NCI-H2081 treated with DMSO at 0.1 percent for 48 hours (cell line): ENCODE measurements around the gene TMCC1.
"Not testable (repeated sequence)": the region's sequence is repeated elsewhere in the genome, so short reads cannot be mapped to it uniquely, and the experiment has no call there.

Source experiments
- DNase-seq: peaks from one replicate; lab custom pipeline; 2025; lab: John Stamatoyannopoulos, UW

The TMCC1 gene

GRCh38 chr3:129892857-129893580 is 492 bp downstream of the TMCC1 start:
- DNase-seq = no peak

- no peak for DNase-seq
Measured at GRCh38 chr3:129892486-129892856, 1.0 kb downstream of the TMCC1 start.

DNA sequence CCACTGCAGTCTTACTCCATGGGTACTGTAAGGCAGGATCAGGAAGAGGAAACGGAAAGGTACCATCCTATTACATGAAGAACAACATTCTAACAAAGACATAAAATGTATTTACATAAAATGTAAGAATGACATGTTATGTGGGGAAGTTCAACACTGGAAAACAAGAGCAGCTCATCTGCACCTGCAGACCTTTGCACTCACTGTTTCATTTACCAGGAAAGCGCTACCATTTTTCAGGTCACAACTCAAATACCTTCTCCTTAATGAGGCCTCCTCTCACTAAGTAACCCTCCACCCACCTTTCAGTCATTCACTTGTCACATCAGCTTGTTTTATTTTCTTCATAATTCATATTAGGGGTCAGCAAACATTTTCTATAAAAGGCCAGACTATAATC is 2.6 kb downstream of the TMCC1 start:
- no peak for DNase-seq

DNA sequence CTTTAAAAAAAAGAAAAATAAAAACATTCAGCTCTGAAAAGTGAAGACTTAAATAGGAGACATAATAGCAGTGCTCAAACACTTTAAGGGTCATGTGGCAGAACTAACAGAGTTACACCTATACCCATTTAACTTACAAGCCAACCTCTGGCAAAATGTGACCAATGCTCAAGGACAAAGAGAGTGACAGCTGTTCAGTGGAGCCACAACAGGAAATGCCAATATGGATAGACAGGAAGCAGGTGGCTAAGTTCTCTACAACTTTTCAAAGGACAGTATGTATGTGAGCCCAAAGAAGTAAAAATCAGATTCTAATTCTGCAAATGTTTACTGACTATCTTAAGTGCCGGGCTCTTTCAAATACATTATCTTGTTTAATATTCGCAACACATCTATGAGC is 3.4 kb downstream of the TMCC1 start:
- no peak for DNase-seq

DNA sequence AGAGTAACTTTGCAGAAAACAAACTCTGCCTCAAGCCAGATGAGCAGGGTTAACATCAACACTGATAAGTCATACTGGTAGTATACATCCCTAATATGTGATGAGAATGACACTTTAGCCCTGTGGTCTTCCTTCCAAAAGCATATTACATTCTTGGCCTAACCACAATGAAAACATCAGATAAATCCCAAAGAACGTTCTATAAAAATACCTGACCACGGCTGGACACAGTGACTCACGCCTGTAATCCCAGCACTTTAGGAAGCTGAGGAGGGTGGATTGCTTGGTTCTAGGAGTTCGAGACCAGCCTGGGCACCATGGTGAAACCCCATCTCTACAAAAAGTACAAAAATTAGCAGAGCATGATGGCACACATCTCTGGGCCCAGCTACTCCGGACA is 4.7 kb downstream of the TMCC1 start:
- no peak for DNase-seq

- DNase-seq = no peak
Measured at GRCh38 chr3:129881261-129881660, 12.2 kb downstream of the TMCC1 start.

GRCh38 chr3:129878355-129878754 is 15.2 kb downstream of the TMCC1 start:
- no peak for DNase-seq

GRCh38 chr3:129874479-129874878 is 19.0 kb downstream of the TMCC1 start:
- not testable (repeated sequence) for DNase-seq

GRCh38 chr3:129868912-129869311 is 24.6 kb downstream of the TMCC1 start:
- no peak for DNase-seq

DNA sequence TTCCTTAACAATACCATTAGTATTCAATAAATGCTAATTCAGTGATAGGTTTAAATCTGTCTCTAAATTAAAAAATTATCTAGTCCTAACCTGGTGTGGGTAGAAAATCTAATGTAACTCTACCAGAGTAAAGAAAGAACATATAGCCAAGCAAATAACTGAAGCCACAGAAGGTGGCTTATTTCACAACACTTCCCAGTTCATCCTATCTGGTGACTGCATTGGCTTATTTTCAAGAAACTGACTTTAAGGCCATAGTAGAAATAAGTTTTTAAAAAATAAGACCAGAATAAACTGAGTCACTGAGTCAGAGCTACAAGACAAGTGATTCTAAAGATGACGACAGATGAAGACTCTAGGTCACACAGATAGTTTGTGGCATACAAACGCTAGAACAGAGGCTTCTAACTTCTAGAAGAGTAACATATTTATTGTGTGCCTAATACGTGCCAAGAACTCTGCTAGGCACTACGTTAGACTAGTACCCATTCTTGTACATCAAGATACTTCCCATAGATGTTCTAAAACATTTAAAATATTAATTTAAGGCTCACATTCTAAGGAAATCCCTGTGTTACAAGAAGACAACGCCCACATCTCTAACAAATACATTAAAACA is 25.9 kb downstream of the TMCC1 start:
- no peak for DNase-seq

GRCh38 chr3:129865806-129866205 is 27.7 kb downstream of the TMCC1 start:
- DNase-seq = no peak

GRCh38 chr3:129864519-129864918 is 29.0 kb downstream of the TMCC1 start:
- DNase-seq = no peak

- DNase-seq = no peak
Measured at GRCh38 chr3:129859272-129859671, 34.2 kb downstream of the TMCC1 start.

DNA sequence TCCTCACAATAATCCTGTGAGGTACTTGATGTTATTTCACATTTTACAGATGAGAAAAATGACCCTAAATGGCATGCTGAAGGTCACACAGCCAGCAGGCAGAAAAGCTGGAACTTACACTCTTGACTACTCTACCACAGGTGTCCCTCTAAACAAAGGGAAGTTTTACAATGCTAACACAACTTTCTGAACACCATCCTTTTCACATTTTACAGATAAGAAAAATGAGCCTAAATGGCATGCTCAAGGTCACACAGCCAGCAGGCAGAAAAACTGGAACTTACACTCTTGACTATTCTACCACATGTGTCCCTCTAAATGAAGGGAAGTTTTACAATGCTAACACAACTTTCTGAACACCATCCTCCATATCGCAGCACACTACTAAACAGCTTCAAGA is 35.6 kb downstream of the TMCC1 start:
- no peak for DNase-seq

DNA sequence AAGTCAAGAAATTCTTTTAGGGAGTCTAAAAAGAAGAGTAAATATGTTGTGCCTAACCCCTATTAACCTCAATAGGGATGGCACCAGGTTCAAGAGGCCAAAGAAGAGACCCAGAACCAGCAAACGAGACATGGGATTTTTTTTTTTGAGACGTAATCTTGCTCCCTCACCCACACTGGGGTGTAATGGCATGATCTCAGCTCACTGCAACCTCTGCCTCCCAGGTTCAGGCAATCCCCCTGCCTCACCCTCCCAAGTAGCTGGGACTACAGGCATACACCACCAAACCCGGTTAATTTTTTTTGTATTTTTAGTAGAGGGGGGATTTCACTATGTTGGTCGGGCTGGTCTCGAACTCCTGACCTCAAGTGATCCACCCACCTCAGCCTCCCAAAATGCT is 36.7 kb downstream of the TMCC1 start:
- not testable (repeated sequence) for DNase-seq

DNA sequence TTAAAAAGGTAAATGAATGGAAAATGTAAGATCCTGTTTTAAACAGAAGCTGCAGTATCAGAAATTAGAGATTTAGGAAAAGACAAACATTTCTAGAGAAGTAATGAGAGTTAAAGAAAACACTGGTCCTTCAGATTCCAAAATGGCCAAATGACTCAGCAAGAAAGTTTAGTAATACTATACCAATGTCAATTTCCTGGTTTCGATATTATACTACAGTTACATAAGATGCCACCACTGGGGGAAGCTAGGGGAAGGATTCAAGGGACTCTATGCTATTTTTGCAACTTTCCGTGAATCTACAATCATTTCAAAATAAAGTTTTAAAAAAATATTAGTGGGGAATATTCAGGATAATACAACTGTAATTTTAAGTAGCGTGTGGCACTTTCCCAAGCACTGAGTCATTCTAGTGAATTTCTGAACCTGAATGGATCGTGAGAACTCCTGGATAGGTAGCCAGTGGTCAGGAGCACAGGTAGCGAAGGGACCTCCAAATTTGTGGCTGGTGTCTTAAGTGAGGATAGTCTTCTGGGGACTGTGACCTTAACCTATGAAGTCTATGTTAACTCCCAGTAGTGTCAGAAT is 37.6 kb downstream of the TMCC1 start:
- no peak for DNase-seq

GRCh38 chr3:129855170-129855831 is 38.2 kb downstream of the TMCC1 start:
- DNase-seq = no peak

DNA sequence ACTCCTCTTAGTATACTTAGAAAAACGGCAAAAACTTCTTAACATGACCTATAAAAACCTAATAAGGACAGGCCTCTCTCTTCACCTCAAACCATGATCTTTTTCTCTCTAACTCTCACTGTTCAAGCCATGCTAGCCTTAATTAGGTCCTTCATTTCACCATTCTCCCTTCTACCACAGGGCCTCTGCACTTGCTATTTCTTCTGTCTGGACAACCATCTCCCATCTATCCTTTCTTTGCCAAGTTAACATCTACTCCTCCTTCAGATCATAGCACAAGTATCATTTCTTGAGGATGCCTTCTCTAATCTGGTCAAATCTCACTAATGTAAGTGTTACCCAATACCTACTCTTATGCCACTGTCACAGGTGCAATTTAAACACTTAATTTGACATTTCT is 39.1 kb downstream of the TMCC1 start:
- DNase-seq = no peak

GRCh38 chr3:129845956-129846355 is 47.6 kb downstream of the TMCC1 start:
- no peak for DNase-seq

- no peak for DNase-seq
Measured at GRCh38 chr3:129840707-129841360, 52.7 kb downstream of the TMCC1 start.

DNA sequence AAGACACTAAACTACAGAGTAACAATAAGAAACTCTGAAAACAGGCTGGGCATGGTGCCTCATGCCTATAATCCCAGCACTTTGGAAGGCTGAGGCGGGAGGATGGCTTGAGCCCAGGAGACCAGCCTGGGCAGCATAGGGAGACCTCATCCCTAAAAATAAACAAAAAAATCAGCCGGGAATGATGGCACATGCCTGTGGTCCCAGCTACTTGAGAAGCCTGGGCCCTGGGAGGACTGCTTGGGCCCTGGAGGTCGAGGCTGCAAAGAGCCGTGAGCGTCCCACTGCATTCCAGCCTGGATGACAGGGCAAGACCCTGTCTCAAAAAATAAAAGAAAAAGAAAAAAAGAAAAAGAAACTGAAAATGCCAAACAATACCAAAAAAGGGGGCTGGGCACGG is 55.4 kb downstream of the TMCC1 start:
- no peak for DNase-seq

DNA sequence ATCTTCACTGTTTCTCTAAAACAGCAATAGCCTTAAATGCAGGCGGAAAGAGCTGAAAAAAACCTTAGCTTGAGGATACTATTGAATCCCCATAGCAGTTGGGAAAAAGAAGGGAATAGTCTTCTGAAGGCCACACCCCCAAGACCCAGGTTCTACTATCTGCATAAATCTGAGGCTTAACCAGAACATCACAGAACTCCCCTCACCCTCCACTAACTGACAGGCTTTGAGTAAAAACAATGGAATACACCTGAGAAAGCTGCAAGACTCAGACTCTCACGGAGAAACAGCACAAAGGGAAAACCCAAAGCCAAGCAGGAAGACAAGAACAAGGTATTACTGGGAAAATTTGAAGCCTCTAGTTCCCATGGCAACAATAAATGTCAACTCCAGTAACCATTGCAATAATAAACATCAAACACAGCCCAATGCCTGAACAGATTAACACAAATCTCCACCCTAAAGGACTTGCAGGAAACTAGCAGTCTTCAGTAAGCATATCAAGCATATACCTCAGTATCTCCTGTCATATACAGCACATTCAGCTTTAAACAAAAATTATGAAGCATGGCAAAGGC is 56.4 kb downstream of the TMCC1 start:
- no peak for DNase-seq
